Upper lobe of left lung (tissue), 6 donors: ENCODE measurements around the gene GSK3A. TPM values are rescaled to one million over a fixed set of nuclear protein-coding genes. Genes with fewer than 3 reads are reported as not detected.

ENCODE experiments used
- ATAC-seq, 2 donors: fragments of 200-7000 bp; cut with Tn5 transposase; one replicate each; pipeline ENCODE4 v1.9.1; 2022; ENCODE audit warnings: mild to moderate bottlenecking in 2 of 2, moderate library complexity in 2 of 2; ENCODE audit not compliant: low FRiP score in 2 of 2
- DNase-seq, 2 donors: peaks; one replicate each; pipeline ENCODE4 v3.0.0-alpha.2; 2019 to 2020
- H3K27ac ChIP-seq, 4 donors: fragments of 200-600 bp; sonication (generic); one replicate each; pipeline ENCODE4 v1.5.1; 2016 to 2019
- H3K27me3 ChIP-seq, 4 donors: fragments of 200-600 bp; sonication (generic); one replicate each; pipeline ENCODE4 v1.5.1; 2017 to 2019
- H3K36me3 ChIP-seq, 4 donors: fragments of 200-600 bp; sonication (generic); one replicate each; pipeline ENCODE4 v1.5.1; 2016 to 2019
- H3K4me1 ChIP-seq, 4 donors: fragments of 200-600 bp; sonication (generic); one replicate each; pipeline ENCODE4 v1.5.1; 2018 to 2019
- H3K4me3 ChIP-seq, 4 donors: fragments of 200-600 bp; sonication (generic); one replicate each; pipeline ENCODE4 v1.5.1; 2017 to 2019; ENCODE audit warnings: mild to moderate bottlenecking in 2 of 4, moderate library complexity in 1 of 4
- H3K9me3 ChIP-seq, 4 donors: fragments of 200-600 bp; sonication (generic); one replicate each; pipeline ENCODE4 v1.5.1; 2018 to 2019
- CTCF ChIP-seq, 6 experiments: fragments of 450-650 bp in 4 of 6; fragments of 200-600 bp in 2 of 6; sonication (generic) in 2 of 6; IDR thresholded peaks; one replicate each; pipeline ENCODE4 v1.5.1; 2016 to 2019; ENCODE audit warnings: antibody characterized with exemption in 6 of 6
- EP300 ChIP-seq, 4 donors: sonication (generic); formaldehyde crosslinking; IDR thresholded peaks; one replicate each; pipeline ENCODE4 v1.5.1; 2017; ENCODE audit warnings: antibody characterized with exemption in 4 of 4, control low read depth in 2 of 4
- POLR2A ChIP-seq, 4 donors: fragments of 450-650 bp; IDR thresholded peaks; one replicate each; pipeline ENCODE4 v1.5.1; 2016 to 2017; ENCODE audit warnings: antibody characterized with exemption in 4 of 4, mild to moderate bottlenecking in 2 of 4
- POLR2AphosphoS5 ChIP-seq, 2 donors: sonication (generic); formaldehyde crosslinking; IDR thresholded peaks; one replicate each; pipeline ENCODE4 v1.5.1; 2017; ENCODE audit warnings: antibody characterized with exemption in 2 of 2
- WGBS, 2 donors: methylation state at CpG; one replicate each; pipeline ENCODE4 v1.1.5; 2017 to 2018; 5-methylcytosine and 5-hydroxymethylcytosine counted together
- total RNA-seq, 6 donors: library from RNA; depleted of rRNA in 4 of 6; stranded (reverse); fragments of >200 nt in 4 of 6; gene quantifications; one replicate each; pipeline versions ENCODE4 v1.1.0 to v1.2.1, GENCODE V29; 2016 to 2021
- donor health status: DM: no; HTN: no; CAD: no; lungs with moderate emphysema.
- donor health status: DM: no; HTN: yes; CAD: no; lungs with severe emphysema.

GSK3A gene
- total RNA-seq, 6 donors from 2014 or later: 33.2 to 46.9 (median 39.1) TPM

DNA sequence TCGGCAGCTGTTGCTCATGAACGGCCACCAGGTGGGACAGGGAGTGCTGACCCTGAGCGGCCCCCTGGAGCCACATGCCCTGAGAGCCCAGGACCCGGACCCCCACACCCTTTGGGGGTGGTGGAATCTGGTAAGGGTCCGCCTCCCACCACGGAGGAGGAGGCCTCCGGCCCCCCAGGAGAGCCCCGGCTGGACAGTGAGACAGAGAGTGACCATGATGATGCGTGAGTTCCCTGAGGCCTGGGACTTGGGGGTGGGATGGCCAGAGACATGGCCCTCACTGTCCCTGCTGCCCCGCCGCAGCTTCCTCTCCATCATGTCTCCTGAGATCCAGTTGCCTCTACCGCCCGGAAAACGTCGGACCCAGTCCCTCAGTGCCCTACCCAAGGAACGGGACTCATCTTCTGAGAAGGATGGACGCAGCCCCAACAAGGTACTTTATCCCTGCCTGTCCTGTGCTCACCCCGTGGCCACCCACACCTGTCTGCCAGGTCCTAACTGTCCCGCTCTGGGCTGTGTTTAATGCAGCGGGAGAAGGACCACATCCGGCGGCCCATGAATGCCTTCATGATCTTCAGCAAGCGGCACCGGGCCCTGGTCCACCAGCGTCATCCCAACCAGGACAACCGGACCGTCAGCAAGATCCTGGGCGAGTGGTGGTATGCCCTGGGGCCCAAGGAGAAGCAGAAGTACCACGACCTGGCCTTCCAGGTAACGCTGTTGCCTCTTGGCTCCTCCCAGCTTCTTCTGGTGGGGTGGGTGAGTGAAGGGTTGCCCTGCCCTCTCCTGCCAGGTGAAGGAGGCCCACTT is 44.8 kb upstream of the GSK3A start:
- Histone ChIP-seq H3K36me3 (peaks cover 20 to 56% (median 53%) of the 10 kb centered on the region in 4 donors), H3K4me1 (peaks cover 27 to 38% (median 34%) of the 10 kb centered on the region in 4 donors), H3K27me3 (no peaks in the 10 kb centered on the region), H3K4me3 (no peak overlapping the region), H3K9me3 (no peaks in the 10 kb centered on the region), H3K27ac (peak overlapping the region; percentile 62 to 99 (median 81))
- no peak for ATAC-seq
- 91 to 94% methylated on average over 19 to 28 of the region's 30 CpGs for WGBS, 2 donors
- TF ChIP-seq CTCF (IDR thresholded peaks at IDR 0.05) (no peak), POLR2AphosphoS5 (IDR thresholded peaks at IDR 0.05) (no peak), POLR2A (IDR thresholded peaks at IDR 0.05) (no peak), EP300 (IDR thresholded peaks at IDR 0.05) (no peak)
- DNase-seq: peak in 1 of 2 donors; percentile 65

GRCh38 chr19:42286349-42287016 is 44.1 kb upstream of the GSK3A start:
- H3K36me3 ChIP-seq: peaks cover 16 to 48% (median 46%) of the 10 kb centered on the region in 4 donors
- WGBS, 2 donors: 21 to 40% methylated on average over 3 to 11 of the region's 13 CpGs
- peak overlapping the region in 1 of 4 donors; percentile 68 for H3K4me3 ChIP-seq
- DNase-seq (no peak), ATAC-seq (no peak)
- peak overlapping the region; percentile 62 to 99 (median 81) for H3K27ac ChIP-seq
- H3K9me3 ChIP-seq: no peaks in the 10 kb centered on the region
- H3K27me3 ChIP-seq: no peaks in the 10 kb centered on the region
- TF ChIP-seq POLR2AphosphoS5 (IDR thresholded peaks at IDR 0.05) (no peak), POLR2A (IDR thresholded peaks at IDR 0.05) (no peak), EP300 (IDR thresholded peaks at IDR 0.05) (no peak), CTCF (IDR thresholded peaks at IDR 0.05) (no peak)
- H3K4me1 ChIP-seq: peaks cover 35 to 45% (median 42%) of the 10 kb centered on the region in 4 donors

GRCh38 chr19:42285988-42286348 is 43.6 kb upstream of the GSK3A start:
- no peak for ATAC-seq
- no peak for DNase-seq
- peak overlapping the region in 1 of 4 donors; percentile 68 for H3K4me3 ChIP-seq
- H3K27ac ChIP-seq: peak overlapping the region; percentile 62 to 99 (median 81)
- H3K27me3 ChIP-seq: no peaks in the 10 kb centered on the region
- peaks cover 40 to 50% (median 47%) of the 10 kb centered on the region in 4 donors for H3K4me1 ChIP-seq
- WGBS, 2 donors: 20 to 35% methylated on average over 4 to 6 of the region's 6 CpGs
- no peak for TF ChIP-seq POLR2A (IDR thresholded peaks at IDR 0.05)
- no peak for TF ChIP-seq CTCF (IDR thresholded peaks at IDR 0.05)
- no peak for TF ChIP-seq POLR2AphosphoS5 (IDR thresholded peaks at IDR 0.05)
- no peak for TF ChIP-seq EP300 (IDR thresholded peaks at IDR 0.05)
- H3K9me3 ChIP-seq: no peaks in the 10 kb centered on the region
- peaks cover 16 to 43% (median 41%) of the 10 kb centered on the region in 4 donors for H3K36me3 ChIP-seq

DNA sequence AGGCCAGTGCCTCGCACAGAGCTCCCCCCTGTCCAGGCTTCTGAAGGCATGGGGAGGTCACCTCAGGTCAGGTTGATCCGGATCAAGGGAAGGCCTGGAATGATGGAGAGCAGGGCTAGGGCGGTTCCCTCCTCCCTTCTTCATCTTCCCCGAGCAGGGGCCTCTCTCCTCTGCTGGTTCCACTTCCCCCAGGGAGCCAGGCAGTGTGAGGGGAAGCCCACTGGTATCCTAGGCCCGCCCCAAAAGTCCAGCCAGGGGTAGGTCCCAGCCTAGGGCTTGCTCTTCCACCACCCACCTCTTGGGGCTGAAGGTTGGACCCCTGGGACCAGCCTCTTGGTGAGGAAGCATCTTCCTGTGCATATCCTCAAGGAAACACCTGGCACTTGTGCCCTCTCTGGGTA is 43.1 kb upstream of the GSK3A start:
- peaks cover 41 to 55% (median 50%) of the 10 kb centered on the region in 4 donors for H3K4me1 ChIP-seq
- WGBS, 2 donors: 33 to 37% methylated on average over 4 to 5 of the region's 5 CpGs
- no peak for TF ChIP-seq POLR2A (IDR thresholded peaks at IDR 0.05)
- TF ChIP-seq CTCF (IDR thresholded peaks at IDR 0.05): no peak
- no peak for TF ChIP-seq EP300 (IDR thresholded peaks at IDR 0.05)
- TF ChIP-seq POLR2AphosphoS5 (IDR thresholded peaks at IDR 0.05): no peak

More for the DNA sequence above, 43.1 kb upstream of the GSK3A start:
- H3K4me3 ChIP-seq: peak overlapping the region in 1 of 4 donors; percentile 68
- H3K27me3 ChIP-seq: no peaks in the 10 kb centered on the region
- DNase-seq: no peak
- H3K9me3 ChIP-seq: no peaks in the 10 kb centered on the region
- peaks cover 13 to 39% (median 37%) of the 10 kb centered on the region in 4 donors for H3K36me3 ChIP-seq
- ATAC-seq: no peak
- H3K27ac ChIP-seq: peak overlapping the region; percentile 62 to 99 (median 81)
